Fibroblast of mammary gland (primary cell): ENCODE results near the gene KATNB1.

Experiments used
- DNase-seq: peaks from one replicate; pipeline ENCODE4 v3.0.0-alpha.2; 2010; ENCODE audit warnings: low read depth
- H3K4me3 ChIP-seq: 2 replicates; pipeline ENCODE4 v1.5.1; 2011; ENCODE audit warnings: low read depth, mild to moderate bottlenecking, low read length, moderate library complexity; ENCODE audit not compliant: control insufficient read depth
- CTCF ChIP-seq: conservative IDR thresholded peaks from 2 replicates; pipeline ENCODE4 v1.5.1; 2011; ENCODE audit warnings: low read depth, low read length, inconsistent platforms; ENCODE audit not compliant: control insufficient read depth, insufficient read depth

Gene KATNB1

GRCh38 chr16:57747996-57748395 lies 12.4 kb downstream of the KATNB1 start:
- no peak for TF ChIP-seq CTCF
- H3K4me3 ChIP-seq, result no peak overlapping the region
- no peak for DNase-seq

GRCh38 chr16:57748596-57748995 lies 13.0 kb downstream of the KATNB1 start:
- no peak for DNase-seq
- no peak overlapping the region for H3K4me3 ChIP-seq
- no peak for TF ChIP-seq CTCF

DNA sequence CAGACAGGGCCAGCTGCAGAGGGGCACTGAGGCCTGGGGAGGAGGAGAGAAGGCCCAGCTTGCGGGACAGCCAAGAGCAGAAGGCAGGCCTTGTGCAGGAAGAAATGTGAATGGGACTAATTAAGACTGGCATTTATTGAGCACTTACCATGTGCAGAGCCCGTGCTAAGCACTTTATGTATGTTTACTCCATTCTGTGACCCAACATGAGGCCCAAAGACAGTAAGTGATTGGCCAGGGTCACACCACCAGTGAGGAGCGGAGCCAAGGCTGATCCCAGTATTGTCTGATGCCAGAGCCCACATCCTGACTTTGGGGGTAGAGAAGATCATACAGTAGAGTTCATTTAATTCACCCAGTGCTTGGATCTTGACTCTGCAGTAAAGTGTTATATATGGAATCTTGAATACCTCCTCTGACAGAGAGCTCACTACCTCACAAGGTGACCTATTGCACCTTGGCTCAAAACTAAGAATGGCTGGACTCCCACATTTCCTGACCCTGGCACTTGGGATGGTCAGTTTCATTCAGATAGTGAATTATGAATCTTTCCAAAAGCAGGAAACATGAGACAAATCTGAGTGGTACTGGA lies 13.6 kb downstream of the KATNB1 start:
- H3K4me3 ChIP-seq, result no peak overlapping the region
- no peak for TF ChIP-seq CTCF
- no peak for DNase-seq

DNA sequence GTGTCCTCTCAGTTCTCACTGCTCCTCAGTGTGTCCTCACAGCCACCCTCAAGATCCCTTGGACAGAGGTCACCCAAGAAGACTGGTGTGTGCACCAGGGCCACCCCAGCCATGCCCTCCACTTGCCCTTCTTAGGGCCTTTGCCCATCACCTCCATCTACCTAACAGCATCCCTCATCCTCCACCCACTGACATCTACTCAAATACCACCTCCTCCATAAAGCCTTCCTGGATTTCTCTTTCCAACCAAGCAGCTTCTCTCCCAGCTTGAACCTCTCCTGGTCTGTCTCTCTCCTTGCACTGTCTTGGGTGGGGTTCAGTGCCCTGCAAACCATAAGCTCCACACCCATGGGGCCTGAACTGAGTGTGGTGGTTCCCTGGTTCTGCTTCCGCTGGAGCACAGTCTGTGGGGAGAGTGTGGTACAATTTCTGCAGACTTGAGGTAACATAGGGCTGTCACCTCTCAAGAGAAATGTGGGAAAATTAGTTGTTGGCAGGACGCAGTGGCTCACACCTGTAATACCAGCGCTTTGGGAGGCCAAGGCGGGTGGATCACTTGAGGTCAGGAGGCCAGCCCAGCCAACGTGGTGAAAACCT lies 14.4 kb downstream of the KATNB1 start:
- DNase-seq, result no peak
- no peak overlapping the region for H3K4me3 ChIP-seq
- no peak for TF ChIP-seq CTCF

DNA sequence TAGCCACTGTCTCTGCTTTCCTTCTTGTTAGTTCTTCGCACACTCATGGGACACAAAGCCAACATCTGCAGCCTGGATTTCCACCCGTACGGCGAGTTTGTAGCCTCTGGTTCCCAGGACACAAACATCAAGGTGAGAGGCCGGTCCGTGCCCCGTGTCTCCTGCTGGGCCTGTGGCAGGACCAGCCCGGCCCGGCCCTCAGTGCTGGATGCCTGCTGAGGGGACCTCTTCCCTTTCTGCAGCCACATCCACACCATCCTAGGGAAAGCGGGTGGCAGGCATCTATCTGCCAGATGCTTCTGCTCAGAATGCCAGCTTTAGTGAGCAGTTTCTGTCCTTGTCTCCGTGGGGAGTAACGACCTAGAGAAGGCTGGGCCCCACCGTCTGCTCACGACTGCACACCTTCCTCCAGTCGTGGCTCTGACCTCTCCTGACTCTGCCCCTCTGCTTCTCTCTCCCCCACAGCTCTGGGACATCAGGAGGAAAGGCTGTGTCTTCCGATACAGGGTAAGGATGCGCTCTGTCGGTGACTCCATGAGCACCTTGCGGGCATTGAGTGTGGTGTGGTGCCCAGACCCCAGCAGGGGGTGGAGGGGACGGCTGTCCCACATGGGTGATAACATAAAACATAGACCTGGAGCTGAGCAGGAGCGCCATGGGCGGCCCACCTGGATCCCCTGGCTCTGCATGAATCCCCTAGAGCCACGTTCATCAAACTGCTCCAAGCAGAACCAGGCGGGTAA lies 15.4 kb downstream of the KATNB1 start:
- no peak overlapping the region for H3K4me3 ChIP-seq
- TF ChIP-seq CTCF, result no peak
- no peak for DNase-seq

DNA sequence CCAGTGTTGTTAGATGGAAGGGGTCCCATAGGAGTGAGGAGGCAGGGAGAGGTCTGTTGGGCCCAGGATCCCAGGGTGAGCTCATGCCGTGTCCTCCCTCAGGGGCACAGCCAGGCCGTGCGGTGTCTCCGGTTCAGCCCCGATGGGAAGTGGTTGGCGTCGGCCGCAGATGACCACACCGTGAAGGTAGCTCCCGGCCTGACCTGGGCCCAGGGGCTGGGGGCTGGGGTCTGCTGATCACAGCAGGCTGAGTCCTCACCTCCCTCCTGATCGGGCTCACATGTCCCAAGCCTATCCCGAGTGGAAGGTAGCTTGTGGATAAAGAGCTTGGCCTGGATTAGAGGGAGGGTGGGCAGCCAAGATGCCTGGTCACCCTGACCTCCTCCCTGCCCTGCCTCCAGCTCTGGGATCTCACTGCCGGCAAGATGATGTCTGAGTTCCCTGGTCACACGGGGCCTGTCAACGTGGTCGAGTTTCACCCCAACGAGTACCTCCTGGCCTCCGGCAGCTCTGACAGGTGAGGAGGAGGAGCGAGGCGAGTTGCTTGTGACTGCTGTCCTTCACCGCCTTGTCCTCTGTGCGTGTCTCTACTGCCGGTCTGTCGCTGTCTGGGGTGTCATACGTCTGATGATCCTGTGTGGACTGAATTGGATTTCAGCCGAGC lies 16.1 kb downstream of the KATNB1 start:
- no peak for TF ChIP-seq CTCF
- DNase-seq, result no peak
- no peak overlapping the region for H3K4me3 ChIP-seq
